ENCODE data around the gene CGAS. TPM values are rescaled to one million over a fixed set of nuclear protein-coding genes. Genes with fewer than 3 reads are reported as not detected.

Gene CGAS
- total and polyA plus RNA-seq, 4 donors, result 2.1 to 14.0 (median 7.7) TPM

- no peaks in the 10 kb centered on the region for H3K9me3 ChIP-seq (ENCODE audit: control insufficient read depth in 4 of 4, insufficient read depth in 3 of 4, low read length in 3 of 4)
- H3K36me3 ChIP-seq (ENCODE audit: control insufficient read depth in 4 of 4, insufficient read depth in 4 of 4, low read length in 4 of 4), result peaks cover 0 to under 1% (median 0%) of the 10 kb centered on the region in 4 donors
- ATAC-seq (ENCODE audit: insufficient read depth, low FRiP score) (no peak), DNase-seq (no peak)
- no peak overlapping the region for H3K9ac ChIP-seq (ENCODE audit: insufficient read depth in 1 of 2, low read length in 2 of 2)
- WGBS, 2 donors, result 98% methylated on average over 3 of the region's 3 CpGs
- TF ChIP-seq CTCF (IDR thresholded peaks at IDR 0.05; ENCODE audit: control extremely low read depth, extremely low read depth), result no peak
- H3K4me1 ChIP-seq (ENCODE audit: control insufficient read depth in 5 of 5, insufficient read depth in 5 of 5, low read length in 5 of 5), result no peaks in the 10 kb centered on the region
- no peak overlapping the region for H3K27ac ChIP-seq (ENCODE audit: low read depth in 1 of 2, low read length in 1 of 2)
- H3K27me3 ChIP-seq (ENCODE audit: control insufficient read depth in 3 of 3, insufficient read depth in 3 of 3, low read length in 2 of 3), result no peaks in the 10 kb centered on the region
- H3K4me3 ChIP-seq, result no peak overlapping the region
These were observed 39.0 kb downstream of the CGAS start for GRCh38 chr6:73413102-73413501.

- TF ChIP-seq CTCF (IDR thresholded peaks at IDR 0.05; ENCODE audit: control extremely low read depth, extremely low read depth), result no peak
- WGBS, 2 donors, result 77 to 80% methylated on average over 1 of the region's 1 CpG
- DNase-seq, result no peak
These were observed 42.7 kb downstream of the CGAS start for GRCh38 chr6:73409395-73409794.

GRCh38 chr6:73400656-73401055 lies 51.4 kb downstream of the CGAS start:
- H3K4me3 ChIP-seq, result no peak overlapping the region
- H3K9ac ChIP-seq (ENCODE audit: insufficient read depth in 1 of 2, low read length in 2 of 2), result no peak overlapping the region
- no peaks in the 10 kb centered on the region for H3K27me3 ChIP-seq (ENCODE audit: control insufficient read depth in 3 of 3, insufficient read depth in 3 of 3, low read length in 2 of 3)
- H3K27ac ChIP-seq (ENCODE audit: low read depth in 1 of 2, low read length in 1 of 2), result no peak overlapping the region
- ATAC-seq (ENCODE audit: insufficient read depth, low FRiP score), result no peak
- no peaks in the 10 kb centered on the region for H3K9me3 ChIP-seq (ENCODE audit: control insufficient read depth in 4 of 4, insufficient read depth in 3 of 4, low read length in 3 of 4)
- no peaks in the 10 kb centered on the region for H3K4me1 ChIP-seq (ENCODE audit: control insufficient read depth in 5 of 5, insufficient read depth in 5 of 5, low read length in 5 of 5)
- H3K36me3 ChIP-seq (ENCODE audit: control insufficient read depth in 4 of 4, insufficient read depth in 4 of 4, low read length in 4 of 4), result no peaks in the 10 kb centered on the region
- no peak for DNase-seq
- no peak for TF ChIP-seq CTCF (IDR thresholded peaks at IDR 0.05; ENCODE audit: control extremely low read depth, extremely low read depth)

More at GRCh38 chr6:73409395-73409794, 42.7 kb downstream of the CGAS start:
- H3K27me3 ChIP-seq (ENCODE audit: control insufficient read depth in 3 of 3, insufficient read depth in 3 of 3, low read length in 2 of 3), result no peaks in the 10 kb centered on the region
- no peak overlapping the region for H3K9ac ChIP-seq (ENCODE audit: insufficient read depth in 1 of 2, low read length in 2 of 2)
- no peak overlapping the region for H3K4me3 ChIP-seq
- no peak for ATAC-seq (ENCODE audit: insufficient read depth, low FRiP score)
- H3K9me3 ChIP-seq (ENCODE audit: control insufficient read depth in 4 of 4, insufficient read depth in 3 of 4, low read length in 3 of 4), result no peaks in the 10 kb centered on the region
- no peaks in the 10 kb centered on the region for H3K36me3 ChIP-seq (ENCODE audit: control insufficient read depth in 4 of 4, insufficient read depth in 4 of 4, low read length in 4 of 4)
- H3K27ac ChIP-seq (ENCODE audit: low read depth in 1 of 2, low read length in 1 of 2), result no peak overlapping the region
- H3K4me1 ChIP-seq (ENCODE audit: control insufficient read depth in 5 of 5, insufficient read depth in 5 of 5, low read length in 5 of 5), result no peaks in the 10 kb centered on the region

GRCh38 chr6:73395875-73396274 lies 56.2 kb downstream of the CGAS start:
- Histone ChIP-seq H3K9me3 (ENCODE audit: control insufficient read depth in 4 of 4, insufficient read depth in 3 of 4, low read length in 3 of 4) (no peaks in the 10 kb centered on the region), H3K9ac (ENCODE audit: insufficient read depth in 1 of 2, low read length in 2 of 2) (no peak overlapping the region), H3K4me3 (no peak overlapping the region), H3K4me1 (ENCODE audit: control insufficient read depth in 5 of 5, insufficient read depth in 5 of 5, low read length in 5 of 5) (no peaks in the 10 kb centered on the region), H3K27me3 (ENCODE audit: control insufficient read depth in 3 of 3, insufficient read depth in 3 of 3, low read length in 2 of 3) (no peaks in the 10 kb centered on the region), H3K36me3 (ENCODE audit: control insufficient read depth in 4 of 4, insufficient read depth in 4 of 4, low read length in 4 of 4) (no peaks in the 10 kb centered on the region), H3K27ac (ENCODE audit: low read depth in 1 of 2, low read length in 1 of 2) (no peak overlapping the region)
- TF ChIP-seq CTCF (IDR thresholded peaks at IDR 0.05; ENCODE audit: control extremely low read depth, extremely low read depth), result no peak
- no peak for ATAC-seq (ENCODE audit: insufficient read depth, low FRiP score)
- WGBS, 2 donors, result 97 to 98% methylated on average over 10 of the region's 10 CpGs
- DNase-seq, result no peak

All from lung (tissue), 12 donors.